CMK (cell line): ENCODE results near the gene NHERF1.

Experiments used
- DNase-seq: peaks from one replicate; pipeline ENCODE4 v3.0.0-alpha.2; 2010; ENCODE audit warnings: low read depth

NHERF1 gene

DNA sequence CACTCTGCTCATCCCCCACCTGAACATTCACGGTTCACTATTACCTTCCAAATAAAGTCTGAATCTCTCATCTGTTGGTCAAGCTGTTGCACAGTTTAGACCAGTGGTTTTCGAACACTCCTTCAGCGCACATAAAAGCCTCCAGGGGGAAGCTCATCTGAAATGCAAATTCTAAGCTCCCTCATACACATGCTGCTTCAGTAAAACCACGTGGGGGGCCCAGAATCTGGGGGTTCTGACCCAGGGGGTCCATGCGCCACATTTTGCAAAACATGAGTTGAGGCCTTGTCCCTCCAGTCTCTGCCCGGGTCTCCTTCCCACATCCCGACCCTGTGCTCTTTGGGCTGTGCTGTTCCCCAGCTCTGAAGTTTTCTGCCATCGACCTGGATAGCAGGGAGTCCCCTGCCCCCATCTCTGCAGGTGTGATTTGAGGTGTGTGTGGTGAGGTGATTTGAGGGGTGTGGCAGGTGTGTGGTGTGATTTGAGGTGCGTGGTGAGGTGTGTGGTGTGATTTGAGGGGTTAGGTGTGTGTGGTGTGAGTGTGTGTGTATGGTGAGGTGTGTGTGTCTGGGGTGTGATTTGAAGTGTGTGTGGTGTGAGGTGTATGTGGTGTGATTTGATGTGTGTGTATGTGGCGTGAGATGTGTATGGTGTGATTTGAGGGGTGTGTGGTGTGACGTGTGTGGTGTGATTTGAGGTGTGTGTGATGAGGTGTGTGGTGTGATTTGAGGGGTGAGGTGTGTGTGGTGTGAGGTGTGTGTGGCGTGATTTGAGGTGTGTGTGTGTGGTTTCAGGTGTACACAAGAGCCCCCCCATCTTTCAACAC lies 16.2 kb upstream of the NHERF1 start:
- no peak for DNase-seq

DNA sequence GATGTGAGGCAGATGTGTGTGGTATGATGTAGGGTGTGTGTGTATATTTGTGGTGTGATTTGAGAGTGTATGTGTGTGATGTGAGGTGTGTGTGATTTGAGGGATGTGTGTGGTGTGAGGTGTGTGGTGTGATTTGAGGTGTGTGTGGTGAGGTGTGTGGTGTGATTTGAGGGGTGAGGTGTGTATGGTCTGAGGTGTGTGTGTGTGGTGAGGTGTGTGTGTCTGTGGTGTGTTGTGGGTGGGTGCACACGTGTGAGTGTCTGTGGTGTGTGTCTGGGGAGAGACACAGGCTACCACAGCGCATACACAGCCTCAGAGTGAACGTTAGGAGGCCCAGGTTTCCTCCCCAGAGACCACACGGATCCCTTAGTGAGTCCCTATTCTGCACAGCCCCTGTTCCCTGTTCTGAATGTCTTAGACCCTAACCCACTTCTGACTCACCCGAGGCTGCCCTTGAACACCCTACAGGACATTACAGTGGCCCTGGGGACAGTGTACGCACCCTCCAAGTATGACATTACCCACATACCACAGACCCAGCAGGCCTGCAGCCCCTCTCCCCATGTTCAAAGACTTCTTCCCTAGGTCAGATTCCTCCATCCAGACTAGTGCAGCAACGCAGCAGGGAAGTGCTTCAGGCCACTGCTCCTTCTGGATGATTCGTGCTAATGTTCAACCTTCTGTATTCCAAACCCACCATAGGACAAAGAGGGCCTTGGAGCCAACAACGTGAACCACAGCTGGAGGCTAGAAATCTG lies 14.9 kb upstream of the NHERF1 start:
- DNase-seq: no peak

DNA sequence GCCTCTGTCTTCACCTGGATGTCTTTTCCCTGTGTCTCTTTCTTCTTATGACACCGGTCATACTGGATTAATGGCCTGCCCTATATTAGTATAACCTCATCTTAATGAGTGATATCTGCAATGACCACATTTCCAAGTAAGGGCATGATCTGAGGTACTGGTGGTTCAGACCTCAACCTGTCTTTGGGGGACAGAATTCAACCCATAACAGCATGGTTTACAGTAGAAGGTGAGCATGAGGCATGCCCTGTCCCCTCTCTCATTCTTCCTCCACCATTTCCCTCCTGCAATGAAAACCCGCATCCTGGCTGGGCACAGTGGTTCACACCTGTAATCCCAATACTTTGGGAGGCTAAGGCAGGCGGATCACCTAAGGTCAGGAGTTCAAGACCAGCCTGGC lies 14.2 kb upstream of the NHERF1 start:
- no peak for DNase-seq

DNA sequence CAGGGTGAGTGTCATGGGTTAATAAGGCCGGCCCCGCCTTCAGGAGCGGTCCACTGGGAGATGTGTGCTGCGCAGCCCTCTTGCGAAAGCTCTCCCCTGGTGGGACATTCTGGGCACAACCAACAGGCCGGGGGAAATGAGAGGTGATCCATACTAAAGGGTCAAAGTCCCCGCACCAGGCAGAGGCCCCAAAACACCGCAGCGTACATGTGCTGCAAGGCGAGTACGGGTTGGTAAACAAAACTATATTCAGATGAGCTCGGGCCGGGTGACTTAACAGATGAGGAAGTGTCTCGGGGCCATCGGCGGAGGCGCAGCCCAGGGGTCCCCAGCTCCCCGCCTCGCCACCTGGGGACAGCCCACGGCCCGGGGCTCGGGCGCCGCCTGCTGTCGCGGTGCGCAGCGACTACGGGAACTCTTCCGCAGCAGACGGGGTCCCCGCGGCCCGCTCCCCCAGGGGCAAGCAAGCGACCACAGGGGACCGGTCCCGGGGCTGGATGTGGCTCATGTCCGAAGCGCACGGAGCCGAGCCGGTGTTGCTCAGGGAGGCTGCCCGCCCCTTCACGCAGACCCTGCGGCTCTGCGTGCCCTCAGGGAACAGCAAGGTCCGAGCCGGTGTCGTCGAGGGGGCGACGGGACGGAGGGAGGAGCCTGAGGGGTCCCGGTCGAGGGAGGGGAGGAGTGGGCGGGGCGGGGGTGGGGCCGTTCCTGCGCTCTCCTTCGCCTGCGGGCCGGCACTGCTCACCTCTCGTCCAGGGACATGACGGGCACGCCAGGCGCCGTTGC lies 11.7 kb upstream of the NHERF1 start, which contains the start of gene RAB37:
RAB37 (plus strand) TSS at position 744 of the 786 bp plus-strand sequence; CDS start at position 761, 17 bp downstream.
- DNase-seq: peak; percentile 70

DNA sequence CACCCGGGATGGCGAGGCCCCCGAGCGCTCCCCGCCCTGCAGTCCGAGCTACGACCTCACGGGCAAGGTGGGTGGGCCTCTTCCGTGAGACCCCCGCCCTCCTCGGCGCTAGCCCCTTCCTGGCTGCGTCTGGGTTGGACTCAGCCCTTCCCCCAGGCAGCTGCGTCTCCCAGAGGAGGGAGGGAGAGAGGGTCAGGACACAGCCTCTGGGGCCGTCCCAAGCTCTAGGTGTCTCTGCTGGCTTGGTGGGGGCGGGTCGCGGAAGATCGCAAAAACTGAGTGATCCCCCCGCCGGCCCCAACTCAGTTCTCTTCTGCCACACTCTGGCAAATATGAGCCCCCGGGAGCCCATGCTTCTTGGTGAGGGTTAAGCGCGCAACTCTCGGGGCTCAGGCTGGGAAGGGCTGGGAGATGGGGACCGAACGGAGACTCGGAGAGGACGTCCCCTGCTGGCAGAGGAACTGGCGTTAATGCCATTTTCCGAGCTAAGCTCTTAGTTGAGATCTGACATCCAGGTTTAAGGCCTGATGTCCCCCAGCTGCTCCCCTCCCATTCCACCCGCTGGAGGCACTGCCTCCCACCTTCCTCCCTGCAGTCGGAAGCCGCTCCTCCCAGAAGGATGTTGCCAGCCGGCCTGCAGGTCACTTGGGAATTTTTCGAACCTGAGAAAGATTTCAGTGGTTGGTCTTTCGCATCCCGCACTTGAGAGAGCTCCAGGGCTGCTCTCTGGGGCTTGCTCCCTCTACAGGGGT lies 11.0 kb upstream of the NHERF1 start:
- peak; percentile 66 for DNase-seq

DNA sequence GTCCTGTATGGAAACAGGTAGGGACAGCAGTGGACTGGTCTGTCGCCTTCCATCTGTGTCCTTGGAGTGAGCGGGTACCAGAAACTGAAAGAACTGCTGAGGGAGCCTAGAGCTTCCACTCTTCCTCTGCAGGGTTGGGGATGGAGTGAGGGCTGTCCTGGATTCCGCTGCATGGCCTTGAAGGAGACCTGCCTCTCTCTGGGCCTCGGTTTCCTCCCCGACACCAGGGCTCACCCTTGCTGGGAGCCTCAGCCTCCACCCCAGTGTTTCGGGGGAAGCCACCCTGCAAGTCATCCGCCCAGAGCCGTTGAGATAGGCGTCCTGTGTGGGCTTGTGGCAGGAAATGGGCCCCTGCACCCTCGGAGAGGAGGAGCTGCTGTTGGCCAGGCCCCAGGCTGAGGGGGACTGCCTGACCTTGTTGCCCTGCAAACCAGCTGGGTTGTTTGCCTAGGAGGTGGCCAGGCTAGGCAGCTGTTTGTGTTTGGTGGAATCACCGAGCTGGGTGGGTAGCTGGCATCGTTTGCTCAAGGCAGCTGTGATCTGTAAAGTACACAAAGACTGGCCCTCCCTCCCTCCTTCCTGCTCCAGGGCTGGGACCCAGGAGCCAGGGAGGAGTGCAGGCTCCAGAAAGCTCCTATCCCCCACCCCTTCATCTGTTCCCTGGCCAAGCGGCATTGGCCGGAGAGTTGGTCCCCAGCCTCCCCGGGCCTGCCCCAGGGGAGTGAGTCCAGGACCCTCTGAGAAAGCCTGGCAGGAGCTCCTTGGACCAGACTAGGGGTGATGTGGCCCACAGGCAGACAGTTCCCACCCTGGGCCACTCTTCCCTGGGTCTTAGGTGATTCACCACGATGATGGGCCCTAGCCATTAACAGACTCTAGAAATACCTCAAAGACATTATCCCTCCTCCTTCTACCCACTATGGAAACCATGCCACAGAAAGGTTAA lies 10.1 kb upstream of the NHERF1 start:
- peak; percentile 70 for DNase-seq

DNA sequence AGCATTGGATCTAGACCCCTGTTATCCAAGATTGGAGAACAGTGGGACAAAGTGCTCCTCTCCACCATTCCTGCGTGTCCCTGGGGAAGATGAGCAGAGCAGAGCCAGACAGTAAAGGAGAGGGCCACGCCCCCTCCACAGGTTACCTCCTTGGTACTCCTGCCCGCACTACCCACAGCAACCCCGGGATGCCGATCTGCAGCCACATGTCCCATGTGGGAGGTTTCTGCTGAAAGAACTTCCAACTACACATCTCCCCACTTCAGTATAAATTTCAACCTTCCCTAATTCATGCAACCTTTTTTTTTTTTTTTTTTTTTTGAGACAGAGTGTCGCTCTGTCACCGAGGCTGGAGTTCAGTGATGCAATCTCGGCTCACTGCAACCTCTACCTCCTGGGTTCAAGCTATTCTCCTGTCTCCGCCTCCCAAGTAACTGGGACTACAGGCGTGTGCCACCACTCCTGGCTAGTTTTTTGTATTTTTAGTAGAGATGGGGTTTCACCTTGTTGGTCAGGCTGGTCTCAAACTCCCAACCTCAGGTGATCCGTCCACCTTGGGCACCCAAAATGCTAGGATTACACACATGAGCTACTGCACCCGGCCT lies 9.1 kb upstream of the NHERF1 start:
- no peak for DNase-seq

DNA sequence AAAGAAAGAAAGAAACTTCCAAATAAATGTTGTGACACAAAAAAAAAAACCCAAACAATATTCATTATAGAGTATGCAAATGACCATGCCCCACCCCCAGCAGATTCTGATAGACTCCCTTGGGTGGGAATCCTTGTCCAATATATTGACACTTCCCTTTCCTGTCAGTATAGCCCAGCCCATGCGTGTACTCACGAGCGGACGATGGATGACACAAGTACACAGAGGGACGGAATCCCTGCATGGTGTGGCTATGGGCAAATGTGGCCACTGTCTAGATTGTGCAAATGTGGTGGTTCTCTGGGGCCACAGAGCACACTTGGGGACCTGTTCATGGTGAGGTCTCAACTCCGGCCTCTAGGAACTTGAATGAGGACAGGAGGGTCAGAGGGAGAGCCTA lies 8.3 kb upstream of the NHERF1 start:
- DNase-seq: no peak

DNA sequence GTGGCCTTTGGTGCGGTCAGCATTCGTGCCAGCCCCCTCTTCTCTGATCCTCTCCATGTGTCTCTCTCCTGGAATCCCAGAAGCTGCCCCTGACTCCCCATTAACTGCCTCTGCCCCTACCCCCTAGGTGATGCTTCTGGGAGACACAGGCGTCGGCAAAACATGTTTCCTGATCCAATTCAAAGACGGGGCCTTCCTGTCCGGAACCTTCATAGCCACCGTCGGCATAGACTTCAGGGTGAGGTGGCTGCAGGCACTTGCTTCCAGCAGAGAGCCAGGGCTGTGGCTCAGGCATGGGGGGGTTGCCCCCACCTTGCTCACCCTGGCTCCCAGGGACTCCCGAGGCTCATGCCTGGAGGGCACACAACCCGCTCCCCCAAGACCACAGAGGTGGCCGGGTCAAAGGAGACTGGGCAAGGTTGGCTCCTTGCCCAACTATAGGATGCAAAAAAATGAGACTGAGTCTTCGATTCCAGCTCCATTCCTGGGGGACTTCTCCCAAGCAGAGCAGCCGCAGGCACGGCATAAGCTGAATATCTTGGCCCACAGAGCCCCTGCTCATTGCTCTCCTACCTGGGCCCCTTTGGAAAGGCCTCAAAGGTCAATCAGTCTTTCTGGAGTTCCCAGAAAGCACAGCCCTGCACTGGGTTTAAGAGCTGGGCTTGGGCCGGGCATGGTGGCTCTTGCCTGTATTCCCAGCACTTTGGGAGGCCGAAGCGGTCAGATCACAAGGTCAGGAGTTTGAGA lies 7.6 kb upstream of the NHERF1 start:
- DNase-seq: no peak

DNA sequence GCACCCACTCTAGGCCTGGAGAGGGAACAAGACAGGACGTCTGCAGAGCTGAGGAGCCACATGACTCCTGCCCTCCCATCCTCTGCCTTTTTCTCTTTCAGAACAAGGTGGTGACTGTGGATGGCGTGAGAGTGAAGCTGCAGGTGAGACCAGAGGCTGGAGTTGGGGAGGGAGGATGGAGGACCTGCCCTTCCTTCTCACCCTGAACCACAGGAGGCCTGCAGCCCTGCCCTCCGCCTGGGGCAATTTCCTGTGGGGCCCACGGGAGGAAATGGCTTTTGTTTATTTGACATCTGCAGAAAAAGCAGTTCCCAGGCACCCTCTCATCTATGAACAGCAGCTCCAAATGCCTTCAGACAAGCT lies 6.3 kb upstream of the NHERF1 start:
- no peak for DNase-seq

DNA sequence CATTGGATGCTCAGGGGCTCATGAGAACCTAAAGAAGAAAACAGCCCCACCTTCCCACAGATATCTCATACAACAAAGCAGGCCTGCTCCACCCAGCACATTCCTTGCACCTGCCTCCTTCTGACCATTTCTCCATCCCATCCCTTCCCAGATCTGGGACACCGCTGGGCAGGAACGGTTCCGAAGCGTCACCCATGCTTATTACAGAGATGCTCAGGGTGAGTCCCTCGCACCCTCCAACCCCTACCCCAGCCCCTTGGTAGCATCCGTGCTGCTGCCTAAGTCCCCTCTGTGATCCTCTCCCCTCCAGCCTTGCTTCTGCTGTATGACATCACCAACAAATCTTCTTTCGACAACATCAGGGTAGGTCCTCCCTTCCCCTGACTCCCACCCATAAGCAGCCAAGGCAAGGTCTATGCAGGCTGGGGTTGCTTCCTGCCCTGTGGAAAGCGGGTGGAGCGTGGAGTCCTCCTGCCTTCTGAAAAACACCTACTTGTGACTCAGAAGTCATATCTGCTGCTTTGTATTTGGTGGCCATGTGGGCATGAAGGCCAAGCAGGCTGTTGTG lies 5.4 kb upstream of the NHERF1 start:
- no peak for DNase-seq

DNA sequence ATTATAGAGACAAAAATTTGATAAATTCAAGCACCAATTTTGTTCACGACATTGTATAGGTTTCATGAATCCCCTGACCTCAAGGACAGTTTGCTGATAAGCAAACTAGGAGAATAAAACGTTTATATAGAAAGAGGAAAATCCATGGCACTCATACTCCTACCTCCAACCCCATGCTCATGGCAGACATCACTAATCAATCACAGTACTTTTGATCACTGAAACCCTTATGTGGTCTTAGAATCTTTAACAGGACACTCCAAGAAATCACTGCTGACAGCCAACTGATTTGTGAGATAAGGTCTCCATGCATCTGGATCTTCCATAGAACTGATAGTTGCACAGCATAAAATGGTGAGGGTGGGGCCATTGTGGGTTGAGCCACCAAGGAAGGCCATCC lies 4.7 kb upstream of the NHERF1 start:
- DNase-seq: no peak

DNA sequence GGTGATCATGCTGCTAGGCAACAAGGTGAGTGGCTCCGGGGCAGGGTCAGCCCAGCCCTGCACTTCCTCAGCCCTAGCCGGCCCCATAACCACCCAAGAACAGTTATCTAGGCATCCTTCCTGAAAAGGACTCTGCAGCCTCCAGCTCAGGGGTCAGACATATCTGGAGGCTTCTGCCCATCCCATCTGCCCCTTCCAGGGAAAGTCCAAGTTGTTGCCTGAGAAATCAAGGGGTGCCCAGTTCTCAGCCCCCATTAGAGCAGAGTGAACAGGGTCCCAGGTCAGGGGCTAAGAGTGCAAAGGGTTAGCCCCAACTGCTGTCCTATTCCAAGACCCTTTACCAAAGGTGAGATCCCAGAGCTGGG lies 4.1 kb upstream of the NHERF1 start:
- DNase-seq: no peak

DNA sequence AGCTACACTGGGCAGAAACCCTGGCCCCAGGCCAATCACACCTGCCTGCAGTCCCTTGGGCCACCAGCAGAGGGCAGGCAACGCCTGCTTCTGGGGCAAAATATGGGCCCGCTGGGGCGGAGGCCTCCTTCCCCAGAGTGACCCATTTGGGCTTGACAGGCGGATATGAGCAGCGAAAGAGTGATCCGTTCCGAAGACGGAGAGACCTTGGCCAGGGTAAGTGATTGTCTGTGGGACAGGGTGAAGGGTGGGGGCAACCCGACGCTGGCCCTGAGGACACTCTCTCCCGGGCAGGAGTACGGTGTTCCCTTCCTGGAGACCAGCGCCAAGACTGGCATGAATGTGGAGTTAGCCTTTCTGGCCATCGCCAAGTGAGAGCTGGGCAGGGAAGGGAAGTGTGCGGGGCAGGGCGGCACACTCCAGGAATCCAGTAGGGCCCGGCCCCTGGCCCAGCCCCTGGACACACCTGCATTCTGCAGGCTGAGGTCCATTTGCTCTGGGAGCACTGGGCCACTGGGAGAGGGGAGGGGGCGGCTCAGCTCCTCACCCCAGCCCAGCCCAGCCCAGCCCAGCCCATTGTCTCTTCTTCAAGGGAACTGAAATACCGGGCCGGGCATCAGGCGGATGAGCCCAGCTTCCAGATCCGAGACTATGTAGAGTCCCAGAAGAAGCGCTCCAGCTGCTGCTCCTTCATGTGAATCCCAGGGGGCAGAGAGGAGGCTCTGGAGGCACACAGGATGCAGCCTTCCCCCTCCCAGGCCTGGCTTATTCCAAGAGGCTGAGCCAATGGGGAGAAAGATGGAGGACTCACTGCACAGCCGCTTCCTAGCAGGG lies 3.5 kb upstream of the NHERF1 start:
- no peak for DNase-seq

DNA sequence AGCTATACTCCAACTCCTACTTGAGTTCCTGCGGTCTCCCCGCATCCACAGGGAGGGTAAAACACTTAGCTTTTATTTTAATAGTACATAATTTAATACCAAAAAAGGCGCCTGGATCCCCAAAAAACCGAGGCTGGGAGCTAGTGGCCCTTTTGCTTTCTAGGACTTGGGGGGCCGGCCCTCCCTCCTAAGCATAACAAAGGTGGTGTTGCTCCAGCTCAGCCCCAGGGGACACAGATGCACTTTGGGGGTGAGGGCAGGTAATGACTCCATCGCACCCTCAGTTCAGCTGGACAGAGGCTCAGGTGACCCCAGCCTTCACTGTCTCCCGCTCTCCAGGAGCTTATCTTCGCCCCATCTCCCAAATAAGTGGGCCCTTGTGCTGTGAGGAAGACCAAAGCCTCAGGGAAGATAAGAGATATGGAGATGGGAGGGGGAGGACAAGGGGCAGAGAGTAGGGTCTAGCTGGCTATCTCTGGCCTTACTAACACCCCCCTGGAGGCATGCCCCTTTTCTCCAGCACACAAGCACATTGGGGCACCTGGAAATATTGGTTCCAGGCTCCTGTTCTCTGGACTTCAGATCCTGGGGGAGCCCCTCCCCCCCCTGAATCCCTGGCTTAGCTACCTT lies 2.8 kb upstream of the NHERF1 start:
- no peak for DNase-seq

DNA sequence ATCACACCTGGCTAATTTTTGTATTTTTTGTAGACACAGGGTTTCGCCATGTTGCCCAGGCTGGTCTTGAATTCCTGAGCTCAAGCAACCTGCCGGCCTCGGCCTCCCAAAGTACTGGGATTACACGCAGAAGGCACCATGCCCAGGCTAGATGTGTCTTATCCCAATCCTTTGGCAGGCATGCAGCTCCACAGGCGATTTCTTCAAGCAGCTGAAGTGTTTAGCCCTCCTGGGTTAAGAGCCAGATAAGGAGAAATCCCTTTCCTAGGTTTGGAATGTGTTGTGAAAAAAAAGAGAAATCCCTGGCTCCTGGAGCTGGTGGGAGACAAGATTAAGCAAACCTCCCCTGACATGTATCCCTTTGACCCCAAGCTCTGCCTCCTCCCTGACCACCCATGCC lies 2.1 kb upstream of the NHERF1 start:
- DNase-seq: no peak

DNA sequence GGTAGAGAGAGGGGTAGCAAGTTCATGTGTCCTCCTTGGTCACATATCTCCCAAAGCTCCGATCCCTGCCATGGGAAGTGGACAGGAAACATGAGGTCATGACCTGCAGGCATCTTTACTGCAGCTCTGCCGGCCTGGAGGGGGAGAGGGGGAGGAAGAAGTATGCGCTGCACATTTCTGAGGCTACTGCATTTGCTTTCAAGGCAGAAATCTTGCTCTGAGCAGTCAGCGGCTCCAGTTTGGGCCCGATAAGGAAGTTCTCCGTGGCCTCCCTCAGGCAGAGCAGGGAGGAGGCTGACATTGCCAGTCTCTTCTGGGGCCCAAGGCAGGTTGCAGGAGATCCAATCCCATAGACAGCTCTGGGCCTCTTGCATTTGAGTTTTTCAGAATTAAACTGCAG lies 1.5 kb upstream of the NHERF1 start:
- DNase-seq: no peak

DNA sequence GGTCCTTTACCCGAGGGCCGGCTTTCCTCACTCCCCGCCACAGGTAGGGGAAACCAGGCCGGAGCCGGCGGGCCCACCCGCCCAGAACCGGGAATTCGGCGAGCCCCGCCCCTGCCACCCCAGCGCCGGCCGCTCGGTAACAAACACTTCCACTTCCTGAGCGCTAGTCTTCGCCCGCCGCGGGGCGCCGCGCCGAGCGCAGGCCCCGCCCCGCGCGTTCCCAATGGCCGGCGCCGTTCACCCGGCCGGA lies 224 bp upstream of the NHERF1 start:
- DNase-seq: no peak
